ENCODE results near the gene TSKU.

GRCh38 chr11:76799066-76799804 is 16.1 kb downstream of the TSKU start:
- TF ChIP-seq EZH2 (optimal IDR thresholded peaks at IDR 0.05; ENCODE audit: low read depth, low read length) (no peak), CTCF (IDR thresholded peaks at IDR 0.05; ENCODE audit: low read length) (peak; percentile 87), EZH2phosphoT487 (IDR thresholded peaks at IDR 0.05; ENCODE audit: low read length) (no peak)

All from MM.1S (cell line).